Stimulated activated CD8-positive, alpha-beta memory T cell treated with anti-CD3 and anti-CD28 coated beads, Interleukin-15, amount 100 ng/mL, for 24 hours (primary cell): ENCODE results near the gene FOXP1.

Experiments used
- DNase-seq: peaks from one replicate; pipeline ENCODE4 v3.0.0-alpha.2; 2020; ENCODE audit warnings: low read depth

FOXP1 gene

GRCh38 chr3:71484452-71484851 is 99.1 kb downstream of the FOXP1 start:
- DNase-seq = no peak

- DNase-seq = no peak
These were observed 99.5 kb downstream of the FOXP1 start for GRCh38 chr3:71484047-71484446.

GRCh38 chr3:71482771-71483170 is 100.8 kb downstream of the FOXP1 start:
- DNase-seq = no peak

- DNase-seq = no peak
These were observed 105.0 kb downstream of the FOXP1 start for GRCh38 chr3:71478568-71478967.

- DNase-seq = no peak
These were observed 106.6 kb downstream of the FOXP1 start for GRCh38 chr3:71476950-71477349.

GRCh38 chr3:71469138-71469435 is 114.4 kb downstream of the FOXP1 start:
- DNase-seq = no peak

- no peak for DNase-seq
These were observed 115.0 kb downstream of the FOXP1 start for GRCh38 chr3:71468311-71469137.

GRCh38 chr3:71466483-71466882 is 117.0 kb downstream of the FOXP1 start:
- DNase-seq = no peak

- no peak for DNase-seq
These were observed 118.0 kb downstream of the FOXP1 start for GRCh38 chr3:71465371-71466036.

- no peak for DNase-seq
These were observed 118.9 kb downstream of the FOXP1 start for GRCh38 chr3:71464613-71465012.

GRCh38 chr3:71463617-71464016 is 119.9 kb downstream of the FOXP1 start:
- no peak for DNase-seq

GRCh38 chr3:71462586-71462985 is 120.9 kb downstream of the FOXP1 start:
- no peak for DNase-seq

GRCh38 chr3:71461749-71462483 is 121.6 kb downstream of the FOXP1 start:
- DNase-seq = no peak

GRCh38 chr3:71461114-71461513 is 122.4 kb downstream of the FOXP1 start:
- DNase-seq = no peak

- DNase-seq = no peak
These were observed 124.6 kb downstream of the FOXP1 start for GRCh38 chr3:71458895-71459294.

GRCh38 chr3:71456826-71457225 is 126.7 kb downstream of the FOXP1 start:
- no peak for DNase-seq

GRCh38 chr3:71456156-71456555 is 127.4 kb downstream of the FOXP1 start:
- no peak for DNase-seq

- no peak for DNase-seq
These were observed 128.8 kb downstream of the FOXP1 start for GRCh38 chr3:71454512-71455403.

GRCh38 chr3:71453822-71454511 is 129.6 kb downstream of the FOXP1 start:
- no peak for DNase-seq

- DNase-seq = no peak
These were observed 130.2 kb downstream of the FOXP1 start for GRCh38 chr3:71453319-71453718.

- DNase-seq = no peak
These were observed 131.7 kb downstream of the FOXP1 start for GRCh38 chr3:71451812-71452211.
